Dedifferentiated amniotic fluid mesenchymal stem cell (primary cell): Measurements from ENCODE around the gene PRRT3.

Source experiments
- DNase-seq: peaks from one replicate; pipeline ENCODE4 v3.0.0-alpha.2; 2016; ENCODE audit errors: extremely low spot score

The PRRT3 gene

DNA sequence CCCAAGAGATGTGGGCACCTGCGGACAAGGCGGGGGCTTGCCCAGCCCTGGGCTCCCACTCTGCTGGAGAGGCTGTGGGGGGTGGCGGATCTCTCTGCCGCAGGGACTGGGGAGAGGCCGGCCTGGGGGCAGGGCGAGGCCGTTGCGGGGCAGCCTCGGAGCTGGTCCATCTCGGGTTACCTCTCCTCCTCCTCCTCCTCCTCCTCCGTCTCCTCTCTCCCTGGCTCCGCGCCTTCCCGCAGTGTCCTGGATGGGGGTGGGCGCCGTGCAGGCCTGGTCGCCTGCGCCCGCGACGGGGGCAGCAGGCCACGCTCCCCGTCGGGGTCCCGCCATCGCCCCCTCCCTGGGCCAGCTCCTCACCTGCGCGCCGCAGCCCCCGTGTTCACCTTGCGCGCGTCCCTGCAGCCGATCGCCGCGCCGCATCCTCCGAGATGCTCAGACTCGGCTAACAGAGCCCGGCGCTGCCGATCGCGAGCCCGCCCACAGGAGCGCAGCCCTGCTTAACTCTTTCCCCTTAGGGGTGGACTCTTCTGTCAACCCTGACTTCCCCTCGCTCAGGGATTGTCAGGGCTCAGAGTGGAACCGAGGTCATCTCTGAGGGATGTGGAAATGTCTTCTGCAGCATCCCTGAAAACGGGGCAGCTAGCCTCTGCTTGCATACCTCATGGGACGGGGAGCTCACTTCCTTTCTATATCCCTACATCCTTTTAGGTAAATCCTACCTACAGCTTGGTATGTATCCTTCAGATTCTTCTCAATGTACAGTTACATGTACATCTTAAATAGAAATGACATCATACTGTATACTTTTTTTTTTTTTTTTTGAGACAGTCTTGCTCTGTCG lies at the start of gene PRRT3:
TSS of gene PRRT3 (minus strand) at position 447 of the 844 bp plus-strand sequence. CDS start 2,293 bp downstream, outside the sequence.
- DNase-seq: no peak

DNA sequence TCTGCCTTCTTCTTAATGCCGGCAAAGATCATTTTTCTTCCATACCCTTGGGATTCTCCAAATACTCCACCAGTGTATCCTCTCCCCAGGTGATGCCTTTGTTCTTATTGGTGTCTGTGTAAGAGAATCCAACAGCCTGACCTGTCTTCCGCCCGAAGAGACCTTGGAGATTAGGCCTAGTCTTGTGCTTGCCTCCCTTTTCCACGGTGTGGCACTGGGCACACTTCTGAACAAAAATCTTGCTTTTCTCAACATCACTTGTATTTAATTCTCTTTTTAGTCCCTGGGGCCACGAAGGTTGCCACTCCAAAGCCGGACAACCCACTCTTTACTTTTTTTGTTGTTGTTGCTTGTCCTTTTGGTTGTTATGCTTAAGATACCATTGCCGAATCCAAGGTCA lies 48.5 kb upstream of the PRRT3 start:
- no peak for DNase-seq

DNA sequence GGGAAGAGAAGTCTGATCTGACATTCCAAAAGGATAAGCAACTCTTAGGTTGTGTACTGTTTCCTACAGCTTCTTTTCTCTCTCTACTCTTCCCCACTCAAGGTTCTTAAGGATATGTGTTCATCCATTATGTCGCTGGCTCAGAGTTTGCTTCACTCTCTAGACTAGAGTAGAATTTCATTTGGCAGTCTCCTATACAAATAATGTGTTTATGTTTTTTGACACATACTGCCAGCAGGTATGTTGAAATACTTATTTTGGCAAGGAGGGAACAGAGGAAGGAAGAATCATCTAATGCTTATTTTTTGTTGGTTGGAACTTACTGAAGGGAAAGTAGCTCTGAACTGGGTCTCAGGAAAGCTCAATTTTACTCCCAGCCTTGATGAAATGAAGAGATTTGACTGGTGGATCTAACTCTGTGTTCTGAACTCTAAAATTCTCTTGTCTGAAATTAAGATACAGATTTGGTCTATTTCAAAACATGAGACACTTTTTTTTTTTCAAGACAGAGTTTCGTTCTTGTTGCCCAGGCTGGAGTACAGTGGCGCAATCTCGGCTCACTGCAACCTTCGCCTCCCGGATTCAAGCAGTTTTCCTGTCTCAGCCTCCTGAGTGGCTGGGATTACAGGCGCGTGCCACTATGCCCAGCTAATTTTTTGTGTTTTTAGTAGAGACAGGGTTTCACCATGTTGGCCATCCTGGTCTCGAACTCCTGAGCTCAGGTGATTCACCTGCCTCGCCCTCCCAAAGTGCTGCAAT lies 42.1 kb upstream of the PRRT3 start:
- DNase-seq: peak; percentile 31

DNA sequence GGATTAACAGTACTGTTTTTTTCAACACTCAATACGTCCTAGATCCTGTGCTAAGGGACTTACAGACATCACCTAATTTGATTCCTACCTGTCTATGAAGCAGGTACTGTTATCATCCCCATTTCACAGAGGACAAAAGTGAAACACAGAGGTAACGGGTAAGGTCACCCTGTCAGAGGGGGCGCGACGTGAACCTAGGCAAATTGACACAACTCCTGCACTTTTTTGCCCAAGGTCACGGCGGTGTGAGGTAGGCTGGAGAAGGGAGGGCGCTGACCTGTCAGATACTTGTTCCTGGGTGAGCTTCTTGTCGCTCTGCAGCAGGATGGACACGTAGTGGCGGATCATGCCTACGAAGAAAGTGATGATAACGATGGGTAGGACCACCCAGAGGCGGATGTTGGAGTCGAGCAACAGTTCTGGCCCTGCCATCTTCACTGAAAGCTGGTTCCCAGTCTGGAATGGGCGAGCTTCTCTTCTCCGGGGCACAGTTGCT lies 34.1 kb upstream of the PRRT3 start:
- DNase-seq: no peak

DNA sequence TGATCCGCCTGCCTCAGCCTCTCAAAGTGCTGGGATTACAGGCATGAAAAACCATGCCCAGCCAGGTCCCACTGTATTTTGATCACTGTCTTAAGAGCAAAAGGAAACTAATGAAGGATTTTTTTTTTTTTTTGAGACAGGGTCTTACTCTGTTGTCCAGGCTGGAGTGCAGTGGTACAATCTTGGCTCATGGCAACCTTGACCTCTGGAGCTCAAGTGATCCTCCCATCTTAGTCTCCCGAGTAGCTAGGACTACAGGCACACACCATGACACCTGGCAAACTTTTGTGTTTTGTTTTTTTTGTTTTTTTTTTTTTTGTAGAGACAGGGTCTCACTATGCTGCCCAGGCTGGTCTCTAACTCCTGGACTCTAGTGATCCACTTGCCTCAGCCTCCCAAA lies 28.0 kb upstream of the PRRT3 start:
- no peak for DNase-seq

DNA sequence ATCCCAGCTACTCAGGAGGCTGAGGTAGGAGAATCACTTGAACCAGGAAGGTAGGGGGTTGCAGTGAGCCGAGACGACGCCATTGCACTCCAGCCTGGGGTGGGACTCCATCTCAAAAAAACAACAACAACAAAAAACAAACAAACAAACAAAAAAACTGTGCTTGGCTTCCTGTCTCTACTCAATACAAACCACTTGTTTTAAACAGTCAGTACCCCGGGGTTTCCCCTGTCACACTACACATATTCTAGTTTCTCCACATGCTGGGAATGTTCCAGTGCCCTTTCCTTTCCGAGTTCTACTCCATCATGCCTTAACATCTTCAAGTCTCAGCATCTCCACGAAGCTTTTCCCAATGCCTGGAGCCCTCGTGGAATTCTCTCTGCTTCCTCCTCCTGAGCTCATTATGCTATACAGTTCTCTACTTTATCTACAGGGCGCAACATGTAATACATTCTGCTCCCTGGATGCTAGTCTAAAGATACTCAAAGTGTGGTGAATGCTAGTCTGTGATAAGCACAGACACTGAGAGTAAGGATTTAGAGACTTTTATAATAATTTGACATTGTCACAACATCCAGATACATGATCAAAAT lies 26.6 kb upstream of the PRRT3 start:
- DNase-seq: no peak

DNA sequence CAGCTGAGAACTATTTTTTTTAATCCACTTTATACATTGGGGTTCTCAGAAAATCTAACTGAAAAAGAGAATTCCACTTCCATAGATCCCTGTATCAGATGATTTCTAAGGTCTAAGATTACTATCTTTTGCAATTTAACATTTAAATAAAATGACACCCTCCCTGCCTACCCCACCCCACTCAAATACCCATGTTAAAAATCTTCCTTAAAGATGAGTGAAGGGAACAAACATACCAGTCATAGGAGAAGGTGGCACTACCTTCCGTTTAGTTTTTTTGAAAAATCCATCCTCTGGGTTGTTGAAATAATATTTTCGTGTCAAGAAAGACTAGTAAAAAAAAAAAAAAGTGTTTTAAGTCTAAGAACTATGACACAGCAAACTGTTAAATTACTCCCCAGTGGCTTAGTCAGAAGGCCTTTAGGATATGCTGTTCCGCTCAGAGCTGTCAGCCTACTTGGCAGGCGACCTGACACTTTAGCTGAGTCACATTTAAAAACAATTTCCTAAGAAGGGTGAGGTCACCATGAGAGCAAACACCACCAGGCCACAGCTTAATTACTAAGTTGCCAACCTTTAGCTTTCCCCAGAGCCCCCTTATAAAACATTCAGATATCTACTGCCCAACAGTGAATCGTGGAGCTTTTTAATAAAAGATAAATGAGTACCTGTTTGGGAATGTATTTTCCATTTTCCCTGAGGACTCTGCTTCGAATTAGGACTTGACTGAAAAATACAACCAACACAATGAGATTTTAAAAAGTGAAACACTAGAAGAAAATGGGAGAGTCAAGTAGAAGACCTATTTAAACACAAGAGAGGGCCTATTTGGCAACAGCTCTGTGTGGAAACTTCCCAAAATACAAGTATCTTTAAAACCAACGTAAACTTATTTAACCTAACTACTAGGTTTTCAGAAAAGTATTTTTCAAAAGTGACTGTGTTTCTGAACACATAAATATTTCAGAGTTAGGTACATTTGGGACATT lies 24.8 kb upstream of the PRRT3 start:
- DNase-seq: peak; percentile 95

DNA sequence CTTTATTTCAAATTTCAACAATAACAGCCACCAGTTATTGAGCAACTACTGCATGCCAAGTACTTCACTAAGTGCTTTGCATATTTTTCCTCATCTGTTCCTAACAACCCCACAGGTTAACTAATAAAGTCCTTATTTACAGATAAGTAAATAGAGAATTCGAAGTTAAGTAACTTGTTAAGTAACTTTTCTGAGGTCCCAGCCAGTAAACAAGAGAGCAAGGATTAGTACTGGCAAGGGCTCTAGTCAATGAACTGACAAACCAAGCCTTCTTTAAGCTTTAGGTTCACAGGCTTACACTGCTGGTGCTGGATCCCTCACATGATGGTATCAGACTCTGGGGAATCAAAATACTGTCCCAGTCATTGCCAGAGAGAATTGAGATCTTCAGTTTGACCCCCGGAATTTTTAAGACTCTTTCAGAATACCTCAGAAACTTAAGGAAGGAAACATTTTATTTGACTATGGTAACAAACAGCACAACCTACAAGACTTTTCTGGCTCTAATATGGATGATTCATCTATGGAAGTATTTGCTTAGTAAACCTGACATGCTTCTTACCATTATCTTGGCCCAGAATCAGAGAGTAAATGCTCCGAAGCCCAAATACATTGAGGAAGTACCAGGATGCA lies 17.9 kb upstream of the PRRT3 start:
- DNase-seq: peak; percentile 43

DNA sequence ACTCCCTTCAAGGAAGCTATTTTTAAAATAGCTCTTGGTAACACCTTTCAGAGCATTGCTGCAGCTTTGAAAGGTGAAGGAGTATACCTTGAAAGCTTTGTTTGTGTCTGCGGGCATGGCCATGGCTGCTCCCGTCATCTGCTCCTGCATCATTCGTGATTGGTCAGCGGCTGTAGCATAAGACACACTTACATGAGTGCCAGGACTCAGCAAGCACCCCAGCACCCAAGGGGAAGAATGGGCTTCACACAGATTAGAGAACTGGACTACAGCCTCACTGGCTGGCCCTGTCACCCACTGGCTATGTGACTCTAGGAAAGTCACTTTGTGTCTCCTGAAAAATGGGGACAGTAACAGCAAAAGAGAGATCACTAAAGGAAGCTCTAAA lies 17.4 kb upstream of the PRRT3 start:
- no peak for DNase-seq

DNA sequence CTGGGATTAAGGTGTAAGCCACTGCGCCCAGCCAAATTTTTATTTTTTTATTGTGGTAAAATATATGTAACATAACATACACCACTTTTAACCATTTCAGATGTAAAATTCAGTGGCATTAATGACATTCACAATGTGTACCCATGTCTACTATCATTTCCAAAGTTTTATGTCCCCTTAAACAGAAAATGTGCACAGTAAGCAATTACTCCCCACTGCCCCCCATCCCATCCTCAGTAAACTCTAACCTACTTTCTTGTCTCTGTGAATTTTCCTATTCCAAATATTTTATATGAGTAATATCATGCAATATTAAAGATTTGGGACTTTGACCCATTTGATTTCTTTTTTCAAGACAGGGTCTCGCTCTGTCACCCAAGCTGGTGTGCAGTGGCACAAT lies 14.6 kb upstream of the PRRT3 start:
- DNase-seq: no peak

DNA sequence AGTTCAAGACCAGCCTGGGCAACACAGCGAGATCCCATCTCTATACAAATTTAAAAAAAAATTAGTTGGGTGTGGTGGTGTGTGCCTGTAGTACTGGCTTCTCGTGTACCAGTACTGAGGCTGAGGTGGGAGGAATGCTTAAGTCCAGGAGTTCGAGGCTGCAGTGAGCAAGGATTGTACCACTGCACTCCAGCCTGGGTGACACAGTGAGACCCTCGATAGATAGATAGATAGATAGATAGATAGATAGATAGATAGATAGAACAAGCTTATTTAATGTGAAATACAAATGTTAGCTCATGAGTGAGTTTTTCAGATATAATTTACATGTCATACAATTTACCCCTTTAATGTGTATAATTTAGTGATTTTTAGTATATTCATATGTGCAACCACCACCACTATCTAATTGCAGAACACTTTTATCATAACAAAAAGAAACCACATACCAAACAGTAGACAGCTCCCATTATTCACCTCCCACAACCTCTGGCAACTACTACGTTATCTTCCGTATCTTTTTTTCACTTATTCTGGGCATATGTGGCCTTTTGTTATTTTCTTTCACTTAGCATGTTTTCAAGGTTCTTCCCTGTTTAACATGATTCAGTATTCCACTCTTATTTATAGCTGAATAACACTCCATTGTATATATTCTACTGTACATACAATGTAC lies 13.1 kb upstream of the PRRT3 start:
- DNase-seq: no peak

DNA sequence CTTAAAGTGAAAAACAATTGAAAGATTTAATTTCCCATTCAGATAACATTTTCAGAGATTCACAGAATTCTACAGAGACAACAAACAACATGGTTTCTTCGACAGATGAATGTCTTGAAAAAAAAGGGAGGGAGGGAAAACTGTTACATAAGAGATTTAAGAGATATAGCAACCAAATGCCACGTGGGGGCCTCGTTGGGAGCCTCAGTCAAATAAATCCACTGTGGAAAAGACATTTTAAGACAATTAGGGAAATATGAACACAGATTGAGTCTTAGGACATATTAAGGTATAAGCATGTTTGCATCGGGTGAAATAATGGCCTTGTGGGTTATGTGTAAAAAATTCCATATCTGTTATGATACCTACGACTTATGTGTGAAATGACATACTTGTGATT lies 5.0 kb upstream of the PRRT3 start:
- DNase-seq: no peak

DNA sequence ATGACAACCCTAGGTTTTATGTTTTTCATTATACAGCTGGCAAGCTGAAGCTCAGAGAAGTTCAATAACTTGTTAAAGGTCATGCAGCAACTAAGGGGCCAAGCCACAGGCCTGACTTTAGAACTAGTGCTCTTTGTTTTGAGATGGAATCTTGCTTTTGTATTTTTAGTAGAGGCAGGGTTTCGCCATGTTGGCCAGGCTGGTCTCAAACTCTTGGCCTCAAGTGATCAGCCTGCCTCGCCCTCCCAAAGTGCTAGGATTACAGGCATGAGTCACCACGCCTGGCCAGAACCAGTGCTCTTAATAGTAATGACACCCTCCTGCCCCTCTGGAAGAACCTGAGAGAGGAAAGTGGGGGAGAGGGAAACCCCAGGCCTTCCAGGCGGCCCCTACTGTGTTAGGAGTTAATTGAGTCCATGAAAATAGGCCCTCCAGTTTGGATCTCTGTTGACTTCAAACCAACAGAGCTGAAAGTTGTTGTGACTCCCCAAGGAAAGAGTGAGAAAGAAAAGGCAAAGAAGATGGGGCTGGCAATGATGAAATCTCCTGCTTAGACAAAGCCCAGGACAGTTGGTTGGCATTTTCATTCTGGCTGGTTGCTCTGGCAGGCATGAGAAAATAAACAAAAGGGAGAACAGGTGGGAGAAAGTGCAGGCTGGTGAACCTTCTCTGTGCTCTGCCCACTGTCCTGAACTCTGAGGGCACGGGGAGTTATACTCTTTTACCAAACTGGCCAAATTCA lies 3.6 kb upstream of the PRRT3 start:
- no peak for DNase-seq

DNA sequence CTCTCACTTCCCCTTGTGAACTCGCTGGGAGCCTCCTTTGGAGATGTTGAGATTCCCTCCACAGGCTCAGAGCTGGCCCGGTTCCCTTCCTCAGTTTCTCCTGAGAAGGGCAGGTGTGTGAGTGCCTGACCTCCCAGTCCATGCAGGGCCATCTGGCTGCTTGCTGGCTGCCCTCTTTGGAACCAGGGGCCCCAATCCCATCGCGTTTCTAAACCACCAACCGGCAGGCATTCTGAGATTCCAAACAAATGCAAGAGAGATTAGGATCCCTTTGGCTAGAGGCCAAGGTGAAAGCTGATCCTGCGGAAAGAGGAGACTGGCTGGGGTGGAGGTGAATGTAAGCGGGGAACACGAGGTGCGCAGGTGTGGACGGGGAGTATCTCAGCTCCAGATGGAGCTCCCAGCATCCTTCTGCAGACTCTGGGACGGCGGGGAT lies 2.9 kb upstream of the PRRT3 start:
- no peak for DNase-seq

DNA sequence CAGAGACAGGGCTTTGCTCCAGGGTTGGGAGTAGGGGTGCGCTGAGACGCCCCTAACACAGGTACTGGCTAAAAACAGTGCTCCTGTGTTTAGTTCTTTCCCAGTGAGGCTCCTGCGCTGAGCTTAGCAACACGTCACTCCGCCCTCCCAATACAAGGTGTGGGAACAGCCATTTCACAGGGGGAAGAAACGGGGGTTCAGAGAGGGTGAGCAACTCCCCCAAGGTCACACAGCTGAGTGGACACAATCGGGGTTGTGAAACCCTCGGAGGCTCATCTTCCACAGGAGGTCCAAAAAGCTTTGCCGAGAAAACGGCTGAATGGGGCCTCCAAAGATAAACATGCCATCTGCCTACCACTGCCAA lies 628 bp downstream of the PRRT3 start:
- no peak for DNase-seq

DNA sequence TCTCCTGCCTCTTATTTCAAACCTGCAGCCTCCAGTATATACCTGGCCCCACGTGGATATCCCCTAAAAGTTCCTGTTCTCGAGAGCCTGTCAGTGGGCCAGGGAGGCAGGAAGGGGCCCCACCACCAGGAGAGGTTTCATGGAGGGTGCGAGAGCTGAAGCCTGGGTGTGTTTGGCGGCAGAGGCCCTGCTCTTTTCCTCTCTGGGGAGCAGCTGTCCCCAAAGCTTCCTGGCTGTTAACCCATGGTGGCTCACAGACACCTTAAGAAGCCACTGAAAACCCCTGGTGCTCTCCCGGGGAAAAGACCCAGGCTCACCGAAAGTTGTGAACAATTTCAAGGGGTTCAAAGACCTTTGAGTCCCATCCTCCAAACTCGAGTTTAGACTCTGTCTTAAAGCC lies 1.1 kb downstream of the PRRT3 start:
- no peak for DNase-seq

DNA sequence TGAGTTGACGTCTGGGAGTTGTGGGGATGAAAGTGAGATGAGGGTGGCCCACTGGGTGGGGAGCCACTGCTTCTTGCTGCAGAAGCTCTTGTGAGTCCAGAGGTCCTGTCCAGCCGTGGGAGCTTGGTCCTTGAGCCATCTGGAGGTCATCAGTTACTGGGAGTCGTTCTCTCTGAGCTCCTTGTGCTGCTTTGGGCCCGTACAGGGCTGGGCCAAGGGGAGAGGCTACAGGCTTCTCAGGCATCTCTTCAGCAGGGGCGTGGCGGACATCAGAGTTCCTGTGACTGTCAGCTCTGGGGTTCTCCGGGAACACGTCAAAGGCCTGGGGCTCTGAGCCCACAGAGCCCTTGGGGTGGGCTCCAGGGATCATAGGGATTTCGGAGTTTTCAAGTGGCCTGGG lies 2.6 kb downstream of the PRRT3 start:
- no peak for DNase-seq

DNA sequence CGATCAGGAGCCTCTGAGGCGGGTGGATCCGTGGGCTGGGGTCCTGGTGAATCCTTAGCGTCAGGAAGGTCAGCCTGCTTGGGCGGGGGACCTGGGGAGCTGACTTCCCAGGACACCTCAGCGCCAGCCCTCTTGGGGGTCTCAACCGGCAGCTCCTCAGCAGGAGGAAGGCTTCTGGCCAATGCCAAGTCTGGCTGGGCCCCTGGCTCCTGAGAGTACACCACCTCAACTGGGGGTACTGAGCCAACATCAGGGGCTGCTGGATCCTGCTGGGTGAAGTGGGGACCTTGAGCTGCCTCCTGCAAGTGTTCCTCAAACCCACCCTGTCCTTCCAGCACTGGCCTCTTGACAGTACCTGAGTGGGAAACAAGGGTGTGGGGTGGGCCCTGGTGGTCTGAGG lies 3.1 kb downstream of the PRRT3 start:
- DNase-seq: no peak

DNA sequence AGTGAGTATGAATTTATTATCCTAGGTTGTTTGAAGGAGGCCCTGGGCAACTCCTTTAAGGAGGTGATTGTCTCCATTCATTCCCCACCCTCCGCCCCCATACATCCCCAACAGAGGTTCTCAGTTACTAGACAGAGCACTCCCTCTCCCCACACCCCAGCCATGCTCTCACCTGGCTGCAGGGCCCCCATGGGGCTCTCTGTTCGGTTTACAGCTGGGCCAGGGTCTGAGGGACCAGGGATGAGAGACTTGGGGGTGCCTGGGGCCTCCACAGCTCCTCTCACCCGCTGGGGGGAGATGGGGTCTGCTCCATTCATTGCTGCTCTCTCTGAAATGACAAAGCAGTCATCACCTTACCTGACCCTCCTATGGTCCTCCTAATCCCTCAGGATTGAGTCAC lies 3.6 kb downstream of the PRRT3 start:
- no peak for DNase-seq
